GM12878 (cell line): ENCODE data around the gene NOD1. TPM values are rescaled to one million over a fixed set of nuclear protein-coding genes. Genes with fewer than 3 reads are reported as not detected.

Experiments
- ATAC-seq: fragments of 200-7000 bp; cut with Tn5 transposase; 3 replicates; pipeline ENCODE4 v1.9.1; 2020; ENCODE audit warnings: mild to moderate bottlenecking, moderate library complexity
- BruUV-seq: library from RNA; stranded (reverse); fragments of 400-500 nt; replicated peaks from 2 replicates; lab custom pipeline; 2021; lab: Mats Ljungman, UMichigan
- CTCF ChIA-PET: fragments of 300-600 bp; sonication (Branson Sonifier 250); formaldehyde crosslinking; extraction: SDS; loops from one replicate; lab custom pipeline; 2021; ENCODE audit warnings: inconsistent platforms; lab: Yijun Ruan, JAX
- POLR2A ChIA-PET: fragments of 350-600 bp; formaldehyde crosslinking; extraction: SDS; loops from one replicate; lab custom pipeline; 2021; ENCODE audit warnings: inconsistent platforms; lab: Charles Lee
- RAD21 ChIA-PET: fragments of 300-600 bp; sonication (Branson Sonifier 250); formaldehyde crosslinking; loops from one replicate; lab custom pipeline; 2023; ENCODE audit warnings: antibody characterized with exemption; ENCODE audit not compliant: unreplicated experiment; lab: Charles Lee
- SMC1A ChIA-PET: fragments of 300-600 bp; sonication (Branson Sonifier 250); formaldehyde crosslinking; loops from one replicate; lab custom pipeline; 2023; ENCODE audit not compliant: unreplicated experiment, uncharacterized antibody; lab: Charles Lee
- DNase-seq: peaks from one replicate; pipeline ENCODE4 v3.0.0-alpha.2; 2011; ENCODE audit warnings: low read depth, low spot score
- FAIRE-seq: peaks from 3 replicates; lab custom pipeline; 2011; peaks lifted over from hg19 to GRCh38; lab: Jason Lieb, UNC
- H2AFZ ChIP-seq: 2 replicates; pipeline ENCODE4 v1.6.0; 2011; ENCODE audit warnings: low read depth, low read length, control low read depth; ENCODE audit not compliant: control insufficient read depth
- H3K27ac ChIP-seq: 2 replicates; pipeline ENCODE4 v1.5.1; 2011; ENCODE audit warnings: control low read depth; ENCODE audit not compliant: control insufficient read depth, insufficient read depth
- H3K27me3 ChIP-seq, 2 experiments: replicated peaks in 1 of 2; 2 replicates each; pipeline versions ENCODE4 v1.6.0 to v1.6.1; 2011; ENCODE audit warnings: low read length in 1 of 2; ENCODE audit not compliant: control insufficient read depth in 2 of 2, insufficient read depth in 2 of 2
- H3K36me3 ChIP-seq, 2 experiments: 2 replicates each; pipeline ENCODE4 v1.5.1; 2011; ENCODE audit warnings: low read length in 1 of 2; ENCODE audit not compliant: control insufficient read depth in 2 of 2, insufficient read depth in 2 of 2
- H3K4me1 ChIP-seq: 2 replicates; pipeline ENCODE4 v1.6.1; 2011; ENCODE audit warnings: mild to moderate bottlenecking, low read length, moderate library complexity, mixed read lengths; ENCODE audit not compliant: control insufficient read depth, insufficient read depth
- H3K4me2 ChIP-seq: 2 replicates; pipeline ENCODE4 v1.6.0; 2011; ENCODE audit warnings: control low read depth; ENCODE audit not compliant: control insufficient read depth, insufficient read depth
- H3K4me3 ChIP-seq: fragments of 200-600 bp; sonication (generic); 2 replicates; pipeline ENCODE4 v1.5.1; 2016
- H3K79me2 ChIP-seq: 2 replicates; pipeline ENCODE4 v1.6.0; 2011; ENCODE audit warnings: low read length; ENCODE audit not compliant: control insufficient read depth, insufficient read depth
- H3K9ac ChIP-seq: 2 replicates; pipeline ENCODE4 v1.8.0; 2011; ENCODE audit warnings: low read length, control low read depth, mixed read lengths; ENCODE audit not compliant: control insufficient read depth, insufficient read depth
- H3K9me3 ChIP-seq: replicated peaks from 3 replicates; pipeline ENCODE4 v1.5.1; 2011; ENCODE audit warnings: mild to moderate bottlenecking, low read length; ENCODE audit not compliant: control insufficient read depth, insufficient read depth
- H4K20me1 ChIP-seq: 2 replicates; pipeline ENCODE4 v1.6.0; 2011; ENCODE audit not compliant: control insufficient read depth, insufficient read depth
- CREB1 ChIP-seq: IDR thresholded peaks from 2 replicates; pipeline ENCODE4 v1.6.1; 2012; ENCODE audit warnings: low read depth, mild to moderate bottlenecking, inconsistent platforms
- DPF2 ChIP-seq: fragments of 450-650 bp; IDR thresholded peaks from 2 replicates; pipeline ENCODE4 v1.6.1; 2017; ENCODE audit warnings: mild to moderate bottlenecking
- E2F8 ChIP-seq: fragments of 450-650 bp; IDR thresholded peaks from 2 replicates; pipeline ENCODE4 v1.6.1; 2018; ENCODE audit warnings: mild to moderate bottlenecking, low read depth, moderate library complexity; ENCODE audit not compliant: partially characterized antibody
- HDGF ChIP-seq: fragments of 450-650 bp; IDR thresholded peaks from 2 replicates; pipeline ENCODE4 v1.6.1; 2016; ENCODE audit warnings: antibody characterized with exemption
- IRF4 ChIP-seq: IDR thresholded peaks from 2 replicates; pipeline ENCODE4 v1.6.1; 2011; ENCODE audit warnings: low read depth, low read length
- MEF2A ChIP-seq: IDR thresholded peaks from 2 replicates; pipeline ENCODE4 v1.6.1; 2011; ENCODE audit warnings: low read depth, mild to moderate bottlenecking, low read length, moderate library complexity; ENCODE audit not compliant: insufficient read depth
- RB1 ChIP-seq: fragments of 450-650 bp; formaldehyde crosslinking; IDR thresholded peaks from 2 replicates; pipeline ENCODE4 v1.6.1; 2017; ENCODE audit warnings: mild to moderate bottlenecking, borderline replicate concordance
- RFX5 ChIP-seq: IDR thresholded peaks from 2 replicates; pipeline ENCODE4 v1.6.1; 2011; ENCODE audit warnings: low read depth, low read length, improper control_type of control experiment
- SMAD5 ChIP-seq: IDR thresholded peaks from 2 replicates; pipeline ENCODE4 v1.6.1; 2016; ENCODE audit warnings: antibody characterized with exemption, low read depth
- SRF ChIP-seq, 2 experiments: IDR thresholded peaks; 2 replicates each; pipeline ENCODE4 v1.6.1; 2011; ENCODE audit warnings: low read depth in 2 of 2, low read length in 2 of 2, mild to moderate bottlenecking in 1 of 2, moderate library complexity in 1 of 2
- TARDBP ChIP-seq: IDR thresholded peaks from 2 replicates; pipeline ENCODE4 v1.6.1; 2016; ENCODE audit warnings: borderline replicate concordance
- YY1 ChIP-seq: IDR thresholded peaks from 2 replicates; pipeline ENCODE4 v1.6.1; 2011; ENCODE audit warnings: low read depth, mild to moderate bottlenecking, low read length
- WGBS: methylation state at CpG from one replicate; pipeline ENCODE4 v1.1.6; 2016; ENCODE audit warnings: low lambda C conversion rate; ENCODE audit not compliant: insufficient replicate concordance, insufficient coverage; ENCODE audit errors: missing lambda C conversion rate; 5-methylcytosine and 5-hydroxymethylcytosine counted together
- in situ Hi-C: fragments of 300-500 bp; cut with MboI; formaldehyde crosslinking; loops from 9 replicates; pipeline ENCODE4 v1.14.3; 2018; ENCODE audit warnings: mixed read lengths
- intact Hi-C: fragments of 100-400 bp; cut with micrococcal nuclease; formaldehyde crosslinking; loops from one replicate; pipeline ENCODE4 v1.14.2; 2022; ENCODE audit not compliant: unreplicated experiment
- polyA plus RNA-seq, 11 experiments: library from polyadenylated mRNA; depleted of rRNA in 4 of 11; unstranded in 6 of 11; stranded (reverse) in 5 of 11; fragments of >200 nt; fragmentation: Nextera tagmentation in 4 of 11; fragmentation: Illumina TruSeq in 1 of 11; extraction: Ambion mirVana in 4 of 11; extraction: Trizol in 1 of 11; gene quantifications; 1 replicate in 1 of 11; 2 replicates in 10 of 11; pipeline versions ENCODE4 v1.2.1 to v1.2.3, GENCODE V29; 2011 to 2016; ENCODE audit warnings: inconsistent platforms in 2 of 11, missing spikeins in 2 of 11, low read depth in 1 of 11
- total RNA-seq, 4 experiments: library from RNA; depleted of rRNA in 3 of 4; stranded (reverse); fragments of >200 nt in 3 of 4; fragmentation: Illumina TruSeq in 1 of 4; extraction: Trizol in 1 of 4; gene quantifications; 2 replicates each; pipeline versions ENCODE4 v1.2.1 to v1.2.3, GENCODE V29; 2013 to 2021
- TF ChIP-seq, protein P1 (sequence below): IDR thresholded peaks from 2 replicates; pipeline ENCODE4 v1.6.1; 2011; ENCODE audit warnings: borderline replicate concordance, low read depth, mild to moderate bottlenecking, moderate library complexity, low read length; ENCODE audit not compliant: insufficient read depth, poor library complexity, severe bottlenecking

Gene NOD1
- total and polyA plus RNA-seq, 10 of the 15 experiments (the other 5 are each of a cell fraction or from before 2014, with no cell fraction given) = 1.8 to 14.6 (median 8.9) TPM

- Histone ChIP-seq H3K36me3 (peaks cover 12 to 19% of the 10 kb centered on the region in 2 experiments), H3K9ac (no peak overlapping the region), H3K27ac (no peak overlapping the region), H3K27me3 (no peaks in the 10 kb centered on the region), H4K20me1 (no peaks in the 10 kb centered on the region), H3K4me1 (peaks cover 26% of the 10 kb centered on the region), H3K4me3 (no peak overlapping the region), H3K4me2 (no peak overlapping the region), H3K79me2 (no peaks in the 10 kb centered on the region), H3K9me3 (no peaks in the 10 kb centered on the region), H2AFZ (no peak overlapping the region)
- no peak for TF ChIP-seq RB1
- TF ChIP-seq TARDBP = no peak
- TF ChIP-seq, protein P1, sequence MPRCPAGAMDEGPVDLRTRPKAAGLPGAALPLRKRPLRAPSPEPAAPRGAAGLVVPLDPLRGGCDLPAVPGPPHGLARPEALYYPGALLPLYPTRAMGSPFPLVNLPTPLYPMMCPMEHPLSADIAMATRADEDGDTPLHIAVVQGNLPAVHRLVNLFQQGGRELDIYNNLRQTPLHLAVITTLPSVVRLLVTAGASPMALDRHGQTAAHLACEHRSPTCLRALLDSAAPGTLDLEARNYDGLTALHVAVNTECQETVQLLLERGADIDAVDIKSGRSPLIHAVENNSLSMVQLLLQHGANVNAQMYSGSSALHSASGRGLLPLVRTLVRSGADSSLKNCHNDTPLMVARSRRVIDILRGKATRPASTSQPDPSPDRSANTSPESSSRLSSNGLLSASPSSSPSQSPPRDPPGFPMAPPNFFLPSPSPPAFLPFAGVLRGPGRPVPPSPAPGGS = no peak
- no peak for TF ChIP-seq HDGF
- TF ChIP-seq RFX5 = no peak
- no peak for TF ChIP-seq YY1
- TF ChIP-seq SMAD5 = no peak
- no peak for TF ChIP-seq IRF4
- TF ChIP-seq DPF2 = no peak
- no peak for TF ChIP-seq SRF (IDR thresholded peaks at IDR 0.05; ENCODE audit: low read depth in 2 of 2, low read length in 2 of 2)
- no peak for TF ChIP-seq MEF2A
- no peak for TF ChIP-seq E2F8
- no peak for TF ChIP-seq CREB1
- CTCF ChIA-PET = no interaction called here
- no TSS peak for BruUV-seq
- ATAC-seq = no peak
- SMC1A ChIA-PET = no interaction called here
- POLR2A ChIA-PET = no interaction called here
- no peak for DNase-seq
- RAD21 ChIA-PET = no interaction called here
- in situ Hi-C loops = no loop called here
- FAIRE-seq = no peak
- intact Hi-C loops = no loop called here
- 100% methylated on average over 1 of the region's 1 CpG for WGBS
Measured at GRCh38 chr7:30433506-30433905, 45.1 kb downstream of the NOD1 start.
